Mesenteric fat pad (tissue), 1 donor: ENCODE measurements around the gene ACSL1. TPM values are rescaled to one million over a fixed set of nuclear protein-coding genes. Genes with fewer than 3 reads are reported as not detected.

Experiments used
- DNase-seq: peaks from one replicate; pipeline ENCODE4 v3.0.0-alpha.2; 2020; ENCODE audit warnings: low spot score
- long read RNA-seq: library from polyadenylated mRNA; unstranded; transcript quantifications from one replicate; pipeline ENCODE4 v2.0.0, GENCODE V29; 2020
- total RNA-seq: library from RNA; stranded (reverse); fragmentation: NEBNext Ultra II Directional; extraction: Animal tissue kit (Norgen Biotek cat#: 25700); gene quantifications from one replicate; pipeline ENCODE4 v1.2.1, GENCODE V29; 2021
- donor health status: DM: yes; HTN: yes; CAD: no.

The ACSL1 gene
- 1,386 TPM for total RNA-seq
- long read RNA-seq, transcript ACSL1-209 (3 exons, 2,796 nt), result minor isoform, 20 of 593 reads
- long read RNA-seq, transcript ACSL1-202 (20 exons, 3,636 nt), result minor isoform, 13 of 593 reads
- long read RNA-seq, transcript ACSL1-201 (21 exons, 3,832 nt), result major isoform, 219 of 593 reads
- long read RNA-seq, partial matches to known transcripts, result 182 of 593 reads
- long read RNA-seq, other reads (novel, unspliced or antisense), result 155 of 593 reads

DNA sequence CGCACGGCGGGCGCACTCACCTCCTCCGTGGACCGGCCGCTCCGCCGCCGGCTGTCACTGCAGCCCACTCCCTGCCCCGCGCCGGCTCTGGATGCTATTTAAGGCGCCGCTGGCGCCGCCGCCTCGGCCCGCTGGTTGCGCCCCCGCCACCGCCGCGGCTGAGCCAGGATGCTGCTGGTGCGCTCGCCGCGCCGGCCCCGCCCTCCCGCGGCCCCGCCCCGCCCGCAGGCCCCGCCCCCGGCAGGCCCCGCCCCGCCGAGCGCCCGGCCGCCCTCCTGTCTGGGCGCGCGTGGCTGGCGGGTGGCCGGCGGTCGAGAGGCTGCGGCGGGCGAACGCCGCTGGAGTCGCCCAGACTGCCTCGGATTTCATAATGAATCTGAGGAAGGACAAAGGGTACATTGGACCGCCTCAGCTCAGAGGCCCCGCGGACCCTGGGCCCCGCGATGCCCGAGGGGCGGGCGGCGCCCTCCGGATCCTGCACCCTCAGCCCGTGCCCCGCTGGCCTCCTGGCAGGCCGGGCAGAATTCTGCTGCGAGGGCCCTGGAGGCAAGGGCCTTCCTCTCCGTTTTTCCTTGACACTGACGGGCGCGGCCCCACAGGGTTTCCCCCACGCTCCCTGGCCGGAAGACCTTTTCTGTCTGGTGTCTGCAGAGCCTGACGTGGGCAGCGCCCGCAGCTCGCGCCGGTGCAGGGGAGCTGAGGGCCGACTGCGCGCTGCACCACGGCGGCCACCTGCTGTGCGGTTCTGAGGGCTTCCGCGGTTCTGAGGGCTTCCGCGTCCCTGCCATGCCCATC is at the start of gene ACSL1:
Gene ACSL1 (minus strand): TSS at position 73 of the 795 bp plus-strand sequence. CDS start 22,454 bp downstream, outside the sequence.
- peak; percentile 96 for DNase-seq

DNA sequence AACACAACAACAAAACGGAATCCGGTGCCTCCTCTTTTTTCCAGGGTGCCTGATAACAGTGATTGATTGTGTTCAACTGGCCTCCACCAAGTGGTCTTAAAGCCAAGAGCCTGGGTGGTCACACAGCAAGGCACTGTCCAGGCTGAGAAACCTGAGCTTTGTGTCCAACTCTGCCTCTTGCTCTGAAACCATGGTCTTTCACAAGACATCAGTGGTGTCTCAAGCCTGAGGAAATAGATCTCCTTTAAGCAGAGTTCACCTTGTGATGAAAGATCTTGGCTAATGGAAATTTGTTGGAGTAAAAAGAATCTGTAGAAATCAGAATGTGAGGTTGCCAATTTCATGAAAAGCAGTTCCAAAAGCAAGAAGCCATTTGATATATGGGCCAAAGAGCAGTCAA is 47.3 kb upstream of the ACSL1 start:
- DNase-seq, result no peak

GRCh38 chr4:184870718-184871117 is 45.0 kb upstream of the ACSL1 start:
- no peak for DNase-seq

DNA sequence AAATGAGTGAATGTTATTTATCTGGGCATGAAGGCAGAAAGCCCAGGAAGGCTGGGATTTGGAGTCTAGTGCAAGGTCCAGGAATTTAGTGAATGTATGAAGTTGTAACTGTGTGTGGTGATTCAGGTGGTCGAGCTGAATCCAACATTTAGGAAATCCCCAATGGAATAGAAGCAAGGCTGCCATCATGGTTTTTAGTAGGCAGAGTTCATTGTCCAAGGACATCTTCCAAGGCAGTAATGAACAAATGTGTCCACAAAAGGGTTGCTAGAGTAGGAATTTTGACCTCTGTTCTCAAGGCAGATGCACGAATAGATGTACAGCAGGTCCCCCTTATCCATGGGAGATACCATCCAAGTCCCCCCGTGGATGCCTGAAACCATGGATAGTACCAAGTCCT is 42.9 kb upstream of the ACSL1 start:
- no peak for DNase-seq

DNA sequence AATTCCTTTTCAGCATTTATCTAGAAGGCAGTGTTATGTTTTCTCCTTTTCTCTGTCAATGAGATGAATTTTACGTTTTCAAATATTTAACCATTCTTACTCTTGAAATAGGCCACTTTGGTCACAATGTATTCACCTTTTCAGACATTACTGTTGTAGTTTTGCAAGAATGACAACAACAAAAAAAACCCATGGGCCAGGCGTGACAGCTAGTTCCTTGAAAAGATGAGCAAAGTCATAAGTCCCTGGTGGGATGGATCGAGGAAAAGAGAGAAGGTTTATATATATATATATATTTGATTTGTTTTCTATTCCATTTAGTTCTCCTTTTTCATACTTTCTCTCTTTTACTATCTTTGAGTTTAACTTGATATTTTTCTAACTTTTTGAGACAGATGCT is 38.1 kb upstream of the ACSL1 start:
- DNase-seq, result no peak

- no peak for DNase-seq
Observed at GRCh38 chr4:184861047-184861446, 35.3 kb upstream of the ACSL1 start.

- DNase-seq, result no peak
Observed at GRCh38 chr4:184860018-184860779, 34.4 kb upstream of the ACSL1 start.

- no peak for DNase-seq
Observed at GRCh38 chr4:184857441-184858121, 31.8 kb upstream of the ACSL1 start.

- DNase-seq, result no peak
Observed at GRCh38 chr4:184856277-184856609, 30.5 kb upstream of the ACSL1 start.

GRCh38 chr4:184854673-184855072 is 28.9 kb upstream of the ACSL1 start:
- DNase-seq, result no peak

- no peak for DNase-seq
Observed at GRCh38 chr4:184853436-184853835, 27.7 kb upstream of the ACSL1 start.

DNA sequence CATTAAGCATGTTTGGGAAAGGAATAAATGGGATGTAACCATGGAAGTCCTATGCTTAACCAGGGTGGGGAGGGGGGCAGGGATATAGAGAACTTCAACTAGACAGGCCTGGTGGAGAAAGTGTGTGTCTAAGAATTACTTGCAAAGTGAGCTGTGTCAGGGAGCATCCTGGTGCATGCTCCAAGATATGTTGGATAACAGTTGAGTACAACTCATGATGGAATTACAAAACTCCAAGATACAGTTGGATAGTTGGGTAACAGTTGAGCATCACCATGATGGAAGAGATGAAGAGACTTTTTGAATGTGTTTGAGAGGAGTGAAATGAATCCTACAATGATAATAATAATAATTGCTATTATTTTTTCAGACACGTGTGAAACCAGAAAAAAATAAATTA is 26.1 kb upstream of the ACSL1 start:
- no peak for DNase-seq

GRCh38 chr4:184851200-184851541 is 25.4 kb upstream of the ACSL1 start:
- no peak for DNase-seq

GRCh38 chr4:184850431-184851199 is 24.8 kb upstream of the ACSL1 start:
- DNase-seq, result no peak

GRCh38 chr4:184850018-184850417 is 24.2 kb upstream of the ACSL1 start:
- no peak for DNase-seq

GRCh38 chr4:184849185-184849584 is 23.4 kb upstream of the ACSL1 start:
- no peak for DNase-seq

DNA sequence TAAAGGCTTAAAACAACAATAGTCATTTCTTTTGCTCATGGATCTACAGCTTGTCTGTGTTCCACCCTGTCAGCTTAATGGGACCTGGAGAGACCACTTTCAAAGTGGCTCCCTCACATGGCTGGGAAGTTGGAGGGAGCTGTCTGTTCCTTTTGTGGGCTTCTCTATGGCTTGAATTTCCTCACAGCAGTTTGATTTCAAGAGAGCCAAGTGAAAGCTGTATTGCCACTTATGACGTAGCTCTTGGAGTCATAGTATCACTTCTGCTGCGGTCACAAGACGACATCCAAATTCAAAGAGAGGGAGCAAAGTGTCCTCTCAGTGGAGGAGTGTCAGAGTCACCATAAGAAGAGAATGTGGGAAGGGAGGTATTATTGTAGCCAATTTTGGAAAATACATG is 22.7 kb upstream of the ACSL1 start:
- DNase-seq, result no peak

- DNase-seq, result no peak
Observed at GRCh38 chr4:184846531-184846930, 20.8 kb upstream of the ACSL1 start.

DNA sequence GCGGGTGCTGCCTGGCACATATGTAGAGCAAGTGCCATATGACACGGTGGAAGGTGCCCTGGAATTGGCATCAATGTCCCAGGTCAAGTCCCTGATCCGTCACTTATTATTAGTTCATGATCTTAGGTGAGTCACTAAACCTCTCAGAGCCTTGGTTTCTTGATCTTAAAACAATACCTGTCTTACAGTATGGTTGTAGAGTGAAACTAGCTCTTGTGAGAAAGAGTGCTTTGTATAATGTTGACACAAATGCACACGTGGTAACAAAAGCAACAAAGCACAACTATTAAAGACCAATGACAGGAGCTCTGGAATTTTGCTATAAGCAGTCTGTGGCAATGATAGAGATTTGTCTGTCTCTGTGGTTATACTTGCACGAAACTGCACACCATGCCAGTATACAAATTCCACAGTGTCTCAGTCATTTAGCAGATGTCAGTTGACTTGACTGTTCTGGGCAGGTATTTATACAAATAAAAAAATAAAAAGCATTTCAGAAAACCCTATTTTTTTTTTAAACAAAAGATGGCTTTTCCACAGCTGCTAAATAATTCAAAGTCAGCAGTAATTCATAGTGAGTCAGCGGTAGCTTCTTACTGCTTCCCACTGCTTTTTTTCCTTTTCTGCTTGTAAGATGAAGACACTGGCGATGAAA is 19.7 kb upstream of the ACSL1 start:
- DNase-seq, result no peak

- no peak for DNase-seq
Observed at GRCh38 chr4:184844742-184845141, 19.0 kb upstream of the ACSL1 start.
